CD14-positive monocyte (primary cell): Measurements from ENCODE around the gene ZPR1. TPM values are rescaled to one million over a fixed set of nuclear protein-coding genes. Genes with fewer than 3 reads are reported as not detected.
A peak's percentile ranks its signal among the peaks of the same experiment; 100 is the strongest.

Source experiments
- DNase-seq, 3 donors: peaks; one replicate each; pipeline ENCODE4 v3.0.0-alpha.2; 2011 to 2022
- H2AFZ ChIP-seq: 2 replicates; pipeline ENCODE4 v1.6.0; 2012; ENCODE audit warnings: mild to moderate bottlenecking, low read depth, low read length, inconsistent platforms; ENCODE audit not compliant: insufficient read depth, poor library complexity, severe bottlenecking
- H3K27ac ChIP-seq, 2 donors: 1 replicate in 1 of 2; 2 replicates in 1 of 2; pipeline ENCODE4 v1.5.1; 2012 to 2013; ENCODE audit warnings: low read length in 2 of 2, control low read depth in 1 of 2, inconsistent platforms in 1 of 2, low read depth in 1 of 2, mild to moderate bottlenecking in 1 of 2
- H3K27me3 ChIP-seq, 2 donors: one replicate each; pipeline versions ENCODE4 v1.6.0 to v1.6.1; 2011 to 2013; ENCODE audit warnings: low read length in 2 of 2; ENCODE audit not compliant: control insufficient read depth in 2 of 2, insufficient read depth in 2 of 2
- H3K36me3 ChIP-seq, 2 donors: replicated peaks in 1 of 2; 1 replicate in 1 of 2; 2 replicates in 1 of 2; pipeline versions ENCODE4 v1.5.1 to v1.6.1; 2012 to 2013; ENCODE audit warnings: low read length in 2 of 2, control low read depth in 1 of 2, inconsistent platforms in 1 of 2, mild to moderate bottlenecking in 1 of 2; ENCODE audit not compliant: insufficient read depth in 2 of 2, control insufficient read depth in 1 of 2
- H3K4me1 ChIP-seq, 2 donors: 1 replicate in 1 of 2; 2 replicates in 1 of 2; pipeline versions ENCODE4 v1.5.1 to v1.6.1; 2012 to 2013; ENCODE audit warnings: low read length in 2 of 2, control low read depth in 1 of 2, inconsistent platforms in 1 of 2, mild to moderate bottlenecking in 1 of 2, moderate library complexity in 1 of 2; ENCODE audit not compliant: insufficient read depth in 2 of 2, control insufficient read depth in 1 of 2
- H3K4me2 ChIP-seq: replicated peaks from 2 replicates; pipeline ENCODE3; 2012; ENCODE audit warnings: low read length, moderate library complexity, mild to moderate bottlenecking; ENCODE audit not compliant: poor library complexity, severe bottlenecking; ENCODE audit errors: extremely low read depth
- H3K4me3 ChIP-seq, 3 experiments: fragments of 200-600 bp in 1 of 3; sonication (generic) in 1 of 3; replicated peaks in 1 of 3; 1 replicate in 2 of 3; 2 replicates in 1 of 3; pipeline ENCODE4 v1.5.1; 2011 to 2013; ENCODE audit warnings: low read length in 3 of 3, mild to moderate bottlenecking in 3 of 3, control low read depth in 2 of 3, low read depth in 2 of 3, inconsistent platforms in 1 of 3, moderate library complexity in 1 of 3
- H3K79me2 ChIP-seq: 2 replicates; pipeline ENCODE4 v1.6.0; 2012; ENCODE audit warnings: mild to moderate bottlenecking, control low read depth, inconsistent platforms, low read length, moderate library complexity; ENCODE audit not compliant: insufficient read depth
- H3K9ac ChIP-seq: 2 replicates; pipeline ENCODE4 v1.6.0; 2017; ENCODE audit warnings: low read length, mild to moderate bottlenecking; ENCODE audit not compliant: insufficient read depth, poor library complexity, severe bottlenecking
- H3K9me3 ChIP-seq, 2 donors: replicated peaks in 1 of 2; 1 replicate in 1 of 2; 2 replicates in 1 of 2; pipeline versions ENCODE4 v1.5.1 to v1.6.1; 2012 to 2013; ENCODE audit warnings: low read length in 2 of 2, control low read depth in 1 of 2; ENCODE audit not compliant: control insufficient read depth in 1 of 2, insufficient read depth in 1 of 2
- H4K20me1 ChIP-seq: 2 replicates; pipeline ENCODE4 v1.6.0; 2012; ENCODE audit warnings: mild to moderate bottlenecking, low read length, control low read depth, moderate library complexity; ENCODE audit not compliant: insufficient read depth
- H3K27ac Mint-ChIP-seq, 7 donors: one replicate each; pipeline ENCODE4 v1.8.0; 2020; ENCODE audit warnings: mild to moderate bottlenecking in 7 of 7, mixed read lengths in 7 of 7, moderate library complexity in 6 of 7, inconsistent platforms in 2 of 7
- H3K27me3 Mint-ChIP-seq, 3 donors: one replicate each; pipeline ENCODE4 v1.8.0; 2021 to 2022; ENCODE audit warnings: low read depth in 3 of 3, mild to moderate bottlenecking in 3 of 3, mixed read lengths in 3 of 3, moderate library complexity in 3 of 3, inconsistent platforms in 1 of 3
- H3K36me3 Mint-ChIP-seq, 2 donors: one replicate each; pipeline ENCODE4 v1.8.0; 2020; ENCODE audit warnings: mixed read lengths in 2 of 2, inconsistent platforms in 1 of 2, mild to moderate bottlenecking in 1 of 2
- H3K4me1 Mint-ChIP-seq: one replicate; pipeline ENCODE4 v1.8.0; 2020; ENCODE audit warnings: mild to moderate bottlenecking, mixed read lengths
- H3K4me3 Mint-ChIP-seq, 2 donors: one replicate each; pipeline ENCODE4 v1.8.0; 2020; ENCODE audit warnings: mild to moderate bottlenecking in 2 of 2, mixed read lengths in 2 of 2, moderate library complexity in 1 of 2
- H3K9me3 Mint-ChIP-seq, 7 donors: one replicate each; pipeline ENCODE4 v1.8.0; 2020 to 2022; ENCODE audit warnings: mixed read lengths in 7 of 7, mild to moderate bottlenecking in 6 of 7, moderate library complexity in 6 of 7, inconsistent platforms in 2 of 7
- WGBS: methylation state at CpG from one replicate; pipeline ENCODE4 v1.1.5; 2013; ENCODE audit warnings: missing lambda C conversion rate; ENCODE audit not compliant: insufficient coverage; 5-methylcytosine and 5-hydroxymethylcytosine counted together
- intact Hi-C, 2 donors: fragments of 100-400 bp; cut with micrococcal nuclease; formaldehyde crosslinking; loops; one replicate each; pipeline versions ENCODE4 v1.15.0 to v1.15.1; 2023
- polyA plus RNA-seq, 3 donors: library from polyadenylated mRNA; depleted of rRNA in 1 of 3; unstranded in 2 of 3; stranded (reverse) in 1 of 3; fragments of 300-500 nt in 2 of 3; fragments of >200 nt in 1 of 3; fragmentation: Illumina TruSeq in 2 of 3; gene quantifications; 1 replicate in 2 of 3; 2 replicates in 1 of 3; pipeline ENCODE4 v1.2.3, GENCODE V29; 2012 to 2021
- TF ChIP-seq, protein P1 (sequence below): fragments of 200-600 bp; IDR thresholded peaks from one replicate; pipeline ENCODE4 v1.8.0; 2022; ENCODE audit warnings: antibody characterized with exemption, mild to moderate bottlenecking

Gene ZPR1
- polyA plus RNA-seq, 3 donors: 24.4 to 35.5 (median 35.2) TPM

DNA sequence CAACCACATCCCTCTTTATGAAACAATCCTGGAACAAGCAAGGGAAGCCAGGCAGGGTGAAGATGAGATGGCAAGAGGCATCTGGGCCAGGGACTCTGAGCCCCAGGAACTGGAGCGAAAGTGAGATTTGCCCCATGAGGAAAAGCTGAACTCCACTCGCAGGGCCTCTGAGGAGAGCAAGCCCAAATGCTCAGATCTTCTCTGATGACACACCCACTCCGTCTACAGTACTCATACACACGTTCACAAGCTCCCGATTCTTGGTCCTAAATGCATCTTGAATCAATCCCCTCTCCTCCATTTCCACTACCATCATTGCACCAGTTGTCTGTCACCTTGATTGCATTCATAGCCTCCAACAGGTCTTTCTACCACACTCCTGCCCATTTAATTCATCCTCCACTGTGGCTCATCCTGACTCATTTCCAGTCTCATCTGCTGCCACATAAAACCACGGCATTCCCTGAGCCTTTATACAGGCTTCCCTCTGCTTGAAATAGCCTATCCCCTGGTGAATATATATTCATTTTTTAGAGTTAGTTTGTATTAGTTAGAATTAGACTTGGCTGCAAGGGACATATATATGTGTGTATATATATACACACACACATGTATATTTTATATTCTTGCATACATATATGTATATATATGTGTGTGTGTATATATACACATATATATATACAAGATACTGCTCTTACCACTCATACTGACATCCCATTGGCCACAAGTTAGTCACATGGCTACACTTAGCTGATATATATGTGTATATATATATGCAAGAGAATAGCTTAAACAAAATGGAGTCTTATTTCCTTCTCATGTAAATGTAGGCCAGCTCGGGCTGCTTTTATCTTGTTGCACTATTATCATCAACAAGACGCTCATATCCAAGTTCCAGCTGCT is 5.3 kb upstream of the ZPR1 start:
- H3K9me3 Mint-ChIP-seq: peaks cover 0 to 2% (median 0%) of the 10 kb centered on the region in 7 donors
- Histone ChIP-seq H3K4me2 (no peak overlapping the region), H3K9ac (no peak overlapping the region), H3K4me1 (peaks cover 12 to 14% of the 10 kb centered on the region in 2 donors), H3K4me3 (no peak overlapping the region), H3K27me3 (no peaks in the 10 kb centered on the region), H3K36me3 (no peaks in the 10 kb centered on the region), H3K79me2 (no peaks in the 10 kb centered on the region), H3K9me3 (no peaks in the 10 kb centered on the region), H3K27ac (no peak overlapping the region), H4K20me1 (no peaks in the 10 kb centered on the region), H2AFZ (peak overlapping the region; percentile 68)
- peaks cover 20% of the 10 kb centered on the region for H3K4me1 Mint-ChIP-seq
- no peaks in the 10 kb centered on the region for H3K36me3 Mint-ChIP-seq
- H3K4me3 Mint-ChIP-seq: no peak overlapping the region
- DNase-seq: no peak
- H3K27ac Mint-ChIP-seq: peak overlapping the region in 1 of 7 donors; percentile 14
- intact Hi-C loops: no loop called here
- TF ChIP-seq, protein P1, sequence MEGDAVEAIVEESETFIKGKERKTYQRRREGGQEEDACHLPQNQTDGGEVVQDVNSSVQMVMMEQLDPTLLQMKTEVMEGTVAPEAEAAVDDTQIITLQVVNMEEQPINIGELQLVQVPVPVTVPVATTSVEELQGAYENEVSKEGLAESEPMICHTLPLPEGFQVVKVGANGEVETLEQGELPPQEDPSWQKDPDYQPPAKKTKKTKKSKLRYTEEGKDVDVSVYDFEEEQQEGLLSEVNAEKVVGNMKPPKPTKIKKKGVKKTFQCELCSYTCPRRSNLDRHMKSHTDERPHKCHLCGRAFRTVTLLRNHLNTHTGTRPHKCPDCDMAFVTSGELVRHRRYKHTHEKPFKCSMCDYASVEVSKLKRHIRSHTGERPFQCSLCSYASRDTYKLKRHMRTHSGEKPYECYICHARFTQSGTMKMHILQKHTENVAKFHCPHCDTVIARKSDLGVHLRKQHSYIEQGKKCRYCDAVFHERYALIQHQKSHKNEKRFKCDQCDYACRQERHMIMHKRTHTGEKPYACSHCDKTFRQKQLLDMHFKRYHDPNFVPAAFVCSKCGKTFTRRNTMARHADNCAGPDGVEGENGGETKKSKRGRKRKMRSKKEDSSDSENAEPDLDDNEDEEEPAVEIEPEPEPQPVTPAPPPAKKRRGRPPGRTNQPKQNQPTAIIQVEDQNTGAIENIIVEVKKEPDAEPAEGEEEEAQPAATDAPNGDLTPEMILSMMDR: no peak
- peaks cover 6 to 14% (median 10%) of the 10 kb centered on the region in 3 donors for H3K27me3 Mint-ChIP-seq
- WGBS: 100% methylated on average over 5 of the region's 8 CpGs

DNA sequence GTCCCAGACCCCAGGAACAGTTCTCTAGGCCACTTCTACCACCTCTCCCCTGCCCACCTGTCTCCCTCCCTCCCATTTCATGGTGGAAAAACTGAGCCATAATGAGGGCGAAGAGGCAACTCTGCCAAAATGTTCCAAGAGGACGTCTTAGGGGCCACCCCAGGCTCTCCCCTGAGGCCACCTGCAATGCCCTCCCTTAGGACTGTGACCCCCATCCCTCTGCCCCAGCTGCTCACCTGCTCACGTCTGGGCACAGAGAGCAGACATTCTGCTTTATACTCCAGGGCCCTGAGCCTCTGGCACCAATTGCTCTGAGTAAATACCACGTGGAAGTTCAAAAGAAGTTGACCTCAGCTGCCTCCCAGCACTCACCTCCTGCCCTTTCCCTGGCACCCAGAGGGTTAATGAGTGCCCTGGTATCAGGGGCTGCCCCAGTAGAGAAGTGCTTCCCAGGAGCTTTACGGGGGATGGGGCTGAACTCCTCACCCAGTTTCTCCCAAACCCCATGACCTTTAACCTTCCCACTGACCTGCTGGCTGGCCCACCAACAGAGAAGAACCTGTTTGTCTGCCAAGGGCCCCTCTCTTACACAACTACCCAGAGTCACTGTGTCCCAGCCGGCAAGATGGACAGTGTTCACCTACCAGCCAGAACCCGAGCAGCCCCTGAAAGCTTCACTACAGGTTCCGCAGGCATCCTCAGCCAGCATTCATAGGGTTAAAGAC is 4.5 kb upstream of the ZPR1 start:
- intact Hi-C loops: no loop called here
- Histone ChIP-seq H4K20me1 (no peaks in the 10 kb centered on the region), H3K4me2 (no peak overlapping the region), H3K36me3 (no peaks in the 10 kb centered on the region), H3K27ac (no peak overlapping the region), H3K4me3 (no peak overlapping the region), H3K4me1 (peaks cover 15 to 17% of the 10 kb centered on the region in 2 donors), H2AFZ (peak overlapping the region; percentile 3), H3K79me2 (peaks cover 4% of the 10 kb centered on the region), H3K27me3 (no peaks in the 10 kb centered on the region), H3K9ac (no peak overlapping the region), H3K9me3 (no peaks in the 10 kb centered on the region)
- TF ChIP-seq, protein P1: no peak
- Mint-ChIP-seq H3K36me3 (no peaks in the 10 kb centered on the region), H3K4me3 (no peak overlapping the region), H3K27me3 (peaks cover 6 to 14% (median 8%) of the 10 kb centered on the region in 3 donors), H3K4me1 (peaks cover 21% of the 10 kb centered on the region), H3K27ac (peak overlapping the region in 1 of 7 donors; percentile 14), H3K9me3 (peaks cover 0 to 2% (median 0%) of the 10 kb centered on the region in 7 donors)
- WGBS: 89% methylated on average over 7 of the region's 8 CpGs
- no peak for DNase-seq
